NCI-H2196 (cell line): ENCODE measurements around the gene IGSF21.

Experiments used
- DNase-seq: peaks from one replicate; lab custom pipeline; 2025; ENCODE audit not compliant: unreplicated experiment; lab: John Stamatoyannopoulos, UW

The IGSF21 gene

DNA sequence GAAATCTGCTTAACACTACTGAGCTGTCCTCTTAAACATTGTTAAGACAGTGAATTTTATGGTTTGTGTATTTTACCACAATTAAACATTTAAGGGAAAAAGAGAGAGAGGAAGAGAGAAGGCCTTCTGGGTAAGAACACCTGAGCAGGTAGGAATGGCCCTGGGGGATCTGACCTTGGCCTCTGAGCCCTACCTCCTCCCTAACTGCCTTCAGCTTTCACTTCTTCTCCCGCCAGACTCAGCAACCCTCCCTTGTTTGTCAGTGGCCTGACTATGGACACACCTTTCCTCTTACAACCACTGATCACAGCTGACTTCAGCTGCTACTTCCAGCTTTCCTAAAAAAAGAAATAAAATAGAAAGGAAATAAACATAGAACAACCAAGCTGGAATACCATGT is 13.5 kb upstream of the IGSF21 start:
- no peak for DNase-seq

- DNase-seq = no peak
These were observed 10.4 kb upstream of the IGSF21 start for GRCh38 chr1:18097206-18097605.

GRCh38 chr1:18099026-18099425 is 8.6 kb upstream of the IGSF21 start:
- no peak for DNase-seq

DNA sequence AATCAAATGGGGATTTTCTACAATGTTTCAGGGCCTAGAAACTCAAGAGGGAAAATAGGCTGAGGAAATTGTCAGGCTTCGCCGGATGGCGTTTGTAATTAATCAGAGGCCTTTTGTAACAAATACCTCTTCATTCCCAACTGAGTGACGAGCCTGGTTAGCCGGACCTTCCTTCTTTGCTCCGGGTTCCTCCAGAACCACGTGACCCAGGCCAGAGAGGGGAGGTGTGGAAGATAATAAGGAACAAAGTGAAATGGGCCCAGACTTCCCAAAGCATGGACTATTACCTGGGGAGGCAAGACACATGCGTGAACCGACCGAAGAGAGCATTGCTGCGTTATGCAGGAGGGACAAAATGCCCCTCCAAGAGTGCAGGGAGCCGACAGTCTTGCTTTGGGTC is 7.5 kb upstream of the IGSF21 start:
- no peak for DNase-seq

- DNase-seq = peak; percentile 82
These were observed 7.0 kb upstream of the IGSF21 start for GRCh38 chr1:18100491-18101063.

- no peak for DNase-seq
These were observed 6.1 kb upstream of the IGSF21 start for GRCh38 chr1:18101508-18101907.

DNA sequence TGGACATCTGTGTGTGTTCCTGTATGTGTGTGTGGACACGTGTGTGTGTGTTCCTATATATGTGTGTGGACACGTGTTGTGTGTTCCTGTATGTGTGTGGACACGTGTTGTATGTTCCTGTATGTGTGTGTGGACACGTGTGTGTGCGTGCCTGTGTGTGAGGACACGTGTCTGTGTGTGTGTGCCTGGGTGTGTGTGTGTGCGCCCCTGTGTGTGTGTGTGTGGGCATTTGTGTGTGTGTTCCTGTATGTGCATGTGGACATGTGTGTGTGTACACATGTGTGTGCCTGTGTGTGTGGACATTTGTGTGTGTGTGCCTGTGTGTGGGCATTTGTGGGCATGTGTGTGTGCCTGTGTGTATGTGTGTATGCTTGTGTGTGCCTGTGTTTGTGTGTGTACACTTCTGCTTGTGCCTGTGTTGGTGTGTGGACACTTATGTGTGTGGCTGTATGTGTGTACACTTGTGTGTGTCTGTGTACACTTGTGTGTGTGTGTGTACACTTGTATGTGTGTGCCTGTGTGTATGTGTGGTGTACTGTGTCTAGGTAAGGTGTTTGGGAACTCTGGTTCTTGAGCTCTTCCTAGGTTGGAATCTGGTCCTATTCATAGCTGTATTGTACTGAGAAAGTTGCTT is 3.7 kb upstream of the IGSF21 start:
- DNase-seq = no peak

- DNase-seq = no peak
These were observed 3.0 kb upstream of the IGSF21 start for GRCh38 chr1:18104546-18105100.

GRCh38 chr1:18105196-18105595 is 2.4 kb upstream of the IGSF21 start:
- DNase-seq = no peak

GRCh38 chr1:18108299-18109057 is 880 bp downstream of the IGSF21 start:
- peak; percentile 18 for DNase-seq

DNA sequence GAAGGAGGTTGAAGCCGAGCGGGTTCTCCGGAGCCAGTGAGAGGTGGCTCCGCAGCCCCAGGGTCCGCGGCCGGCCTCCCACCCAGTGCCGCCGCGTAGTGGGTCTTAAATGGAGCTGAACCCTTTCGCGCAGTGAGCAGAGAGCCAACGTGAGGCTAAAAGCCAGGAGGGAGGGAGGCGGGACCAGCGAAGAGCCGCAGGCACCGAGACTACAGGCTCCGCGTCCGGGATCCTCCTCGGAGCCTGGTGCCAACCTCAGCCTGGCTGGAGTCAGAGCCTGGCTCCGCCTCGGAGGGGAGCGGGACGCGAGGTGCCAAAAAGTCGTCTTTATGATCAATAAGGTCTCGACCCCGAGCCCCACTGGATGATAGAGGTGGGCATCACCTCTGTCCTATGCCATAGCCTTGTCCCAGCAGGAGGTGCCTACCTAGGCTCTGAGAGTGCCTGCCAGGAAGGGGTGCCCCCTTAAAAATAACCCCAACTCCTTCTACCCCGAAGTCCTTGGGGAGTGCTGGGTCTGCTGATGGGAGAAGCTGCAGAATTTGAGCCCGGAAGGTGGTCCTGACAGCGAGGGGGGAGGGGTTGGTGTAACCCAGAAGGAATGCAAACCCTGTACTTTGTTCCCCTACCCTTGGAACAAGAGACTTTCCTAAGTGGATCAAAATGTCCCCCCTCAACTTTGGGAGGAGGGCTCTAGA is 1.6 kb downstream of the IGSF21 start:
- DNase-seq = peak; percentile 64

DNA sequence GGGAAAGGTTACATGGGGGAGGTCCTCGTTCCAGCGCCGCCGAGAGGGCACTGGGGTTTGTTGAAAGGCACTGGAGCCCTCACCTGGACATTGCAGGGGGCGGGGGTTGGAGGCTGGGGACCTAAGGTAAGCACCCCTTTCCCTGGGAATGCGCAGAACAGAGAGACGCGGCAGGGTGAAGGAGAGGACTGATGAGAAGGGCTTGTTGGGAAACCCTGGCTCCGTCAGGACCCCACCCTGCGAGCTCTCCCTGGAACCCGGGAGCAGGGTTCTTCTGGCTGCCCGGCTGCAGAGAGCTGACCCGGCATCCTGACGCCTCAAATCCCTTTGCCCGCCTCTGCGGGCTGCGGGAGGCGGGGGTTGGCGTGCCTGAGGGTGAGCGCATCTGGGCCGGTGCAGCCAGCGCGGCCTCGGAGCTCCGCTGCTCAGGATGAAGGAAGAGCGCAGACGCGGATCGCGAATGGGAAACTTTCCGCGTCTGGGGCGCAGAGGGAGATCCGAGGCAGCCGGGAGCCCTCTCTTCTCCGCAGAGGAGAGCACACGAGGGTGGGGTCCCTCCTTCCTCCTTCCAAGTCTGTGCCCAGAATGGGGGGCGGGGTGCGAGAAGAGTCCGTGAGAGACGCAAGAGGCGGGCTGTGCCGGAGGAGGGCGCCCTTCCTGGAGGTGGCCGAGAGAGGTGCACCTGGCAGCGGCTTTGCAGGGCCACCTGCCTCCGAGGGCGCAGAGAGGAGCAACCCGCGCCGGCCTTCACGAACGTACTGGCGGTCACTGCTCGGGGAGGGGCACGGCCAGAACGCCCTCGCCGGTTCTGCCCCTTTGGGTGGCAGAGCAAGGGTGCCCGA is 2.4 kb downstream of the IGSF21 start:
- DNase-seq = peak; percentile 87

- no peak for DNase-seq
These were observed 3.0 kb downstream of the IGSF21 start for GRCh38 chr1:18110598-18110939.

DNA sequence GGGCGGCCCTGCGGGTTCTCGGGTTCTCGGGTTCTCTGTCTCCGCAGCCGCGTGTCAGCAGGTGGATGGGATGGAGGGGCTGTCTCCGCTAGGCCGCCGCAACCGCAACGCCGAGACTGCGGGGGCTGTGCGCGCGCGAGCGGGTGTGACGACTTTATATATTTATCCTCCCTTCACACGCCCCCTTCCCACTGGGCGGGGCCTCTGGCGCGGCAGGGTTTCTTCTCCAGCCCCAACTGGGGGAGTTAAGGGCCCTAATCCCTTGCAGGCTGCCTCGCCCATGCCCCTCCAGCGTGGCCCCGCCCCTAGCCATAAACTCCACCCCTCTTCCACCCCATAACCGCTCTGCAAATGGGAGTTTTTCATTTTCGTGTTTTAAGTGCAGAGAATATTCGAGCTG is 3.4 kb downstream of the IGSF21 start:
- no peak for DNase-seq

- DNase-seq = no peak
These were observed 4.2 kb downstream of the IGSF21 start for GRCh38 chr1:18111605-18112297.

- no peak for DNase-seq
These were observed 5.0 kb downstream of the IGSF21 start for GRCh38 chr1:18112611-18113010.

DNA sequence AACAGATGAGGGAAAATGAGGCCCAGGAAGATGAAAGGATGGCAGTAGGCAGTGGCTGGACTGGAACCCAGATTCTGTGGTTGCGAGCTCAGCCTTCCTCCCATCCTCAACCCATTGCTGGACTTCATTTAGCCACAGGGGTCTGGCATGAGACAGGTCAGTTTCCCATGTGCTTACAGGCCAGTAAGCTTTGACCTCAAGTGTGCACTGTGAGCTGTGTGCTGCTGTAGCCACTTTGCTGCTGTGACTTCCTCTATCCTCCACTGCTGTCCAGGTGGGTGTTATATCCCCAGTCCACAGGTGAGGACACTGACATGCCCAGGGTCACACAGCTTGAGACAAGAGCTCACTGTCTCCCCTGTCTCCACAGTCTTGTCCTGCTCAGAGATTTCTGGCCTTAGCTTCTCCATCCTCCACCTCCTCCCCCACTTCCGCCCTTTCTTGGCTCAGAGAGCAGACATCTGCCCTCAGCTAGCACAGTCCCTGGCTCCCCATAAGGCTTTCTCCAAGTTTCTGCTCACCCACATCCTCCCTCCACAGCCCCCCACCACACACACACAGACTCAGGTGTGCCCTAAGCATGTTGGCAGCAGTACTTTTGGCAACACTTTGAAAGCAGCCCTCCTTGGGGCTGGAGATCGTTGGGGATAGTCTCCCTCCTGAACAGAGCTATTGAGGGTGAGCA is 7.3 kb downstream of the IGSF21 start:
- no peak for DNase-seq

DNA sequence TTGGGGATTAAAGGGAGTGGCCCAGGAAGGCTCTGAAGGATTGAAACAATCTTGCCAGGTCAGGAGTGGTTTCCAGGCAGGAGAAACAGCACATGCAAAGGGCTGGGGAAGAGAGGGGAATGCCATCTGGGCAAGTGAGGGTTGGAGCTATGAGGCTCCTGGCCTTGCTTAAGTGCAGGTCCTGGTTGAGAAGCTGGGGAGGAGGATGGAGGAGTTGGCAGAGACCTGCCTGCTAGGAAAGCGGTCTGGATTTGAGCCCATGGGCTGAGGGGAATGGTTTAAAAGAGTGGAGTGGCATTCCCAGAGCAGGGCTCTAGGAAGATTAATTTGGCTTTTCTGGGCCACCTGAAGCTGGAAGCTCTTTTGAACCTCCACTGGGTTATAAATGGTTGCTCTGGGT is 9.2 kb downstream of the IGSF21 start:
- no peak for DNase-seq

- peak; percentile 92 for DNase-seq
These were observed 10.5 kb downstream of the IGSF21 start for GRCh38 chr1:18118078-18118477.

DNA sequence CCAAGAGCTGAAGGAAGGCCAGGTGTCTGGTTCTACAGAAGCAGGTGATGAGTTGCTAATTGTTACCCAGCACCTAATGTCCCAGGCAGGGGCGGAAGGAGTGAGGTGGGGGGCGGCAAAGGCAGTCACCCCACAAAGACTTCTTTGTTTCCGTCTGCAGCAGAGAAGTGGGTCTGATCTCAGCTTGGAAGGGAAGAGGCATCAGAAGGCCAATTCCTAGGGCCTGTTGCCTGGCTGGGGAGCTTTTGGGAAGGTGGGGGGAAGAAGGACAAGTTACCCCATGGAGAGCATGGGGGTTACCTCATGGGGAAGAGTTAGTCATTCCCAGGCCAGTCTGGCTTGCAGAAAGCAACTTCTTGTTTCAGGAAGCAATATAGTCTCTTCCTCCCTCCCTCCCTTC is 10.9 kb downstream of the IGSF21 start:
- no peak for DNase-seq
